Stomach smooth muscle (tissue), 2 donors: Measurements from ENCODE around the gene LYL1.

Source experiments
- H3K27ac ChIP-seq: one replicate; pipeline ENCODE4 v1.7.0; 2013; ENCODE audit warnings: mild to moderate bottlenecking, low read length, inconsistent platforms
- H3K27me3 ChIP-seq, 2 donors: one replicate each; pipeline ENCODE4 v1.7.0; 2013; ENCODE audit warnings: low read length in 2 of 2; ENCODE audit not compliant: insufficient read depth in 2 of 2, control insufficient read depth in 1 of 2
- H3K36me3 ChIP-seq, 2 donors: one replicate each; pipeline ENCODE4 v1.7.0; 2013; ENCODE audit warnings: low read length in 2 of 2; ENCODE audit not compliant: control insufficient read depth in 2 of 2, insufficient read depth in 2 of 2
- H3K4me1 ChIP-seq: one replicate; pipeline ENCODE4 v1.7.0; 2013; ENCODE audit warnings: low read length; ENCODE audit not compliant: control insufficient read depth, insufficient read depth
- H3K4me3 ChIP-seq, 2 donors: one replicate each; pipeline ENCODE4 v1.7.0; 2013; ENCODE audit warnings: low read length in 2 of 2
- H3K9ac ChIP-seq, 2 donors: one replicate each; pipeline ENCODE4 v1.7.0; 2013; ENCODE audit warnings: low read length in 2 of 2, mild to moderate bottlenecking in 1 of 2
- H3K9me3 ChIP-seq, 2 donors: one replicate each; pipeline ENCODE4 v1.7.0; 2013; ENCODE audit warnings: low read length in 2 of 2; ENCODE audit not compliant: control insufficient read depth in 2 of 2
- donor health status: healthy.
- donor health status: Pancreatic carcinoma.

LYL1 gene

GRCh38 chr19:13071444-13072187, 31.0 kb downstream of the LYL1 start:
- no peaks in the 10 kb centered on the region for H3K9me3 ChIP-seq
- H3K27me3 ChIP-seq = no peaks in the 10 kb centered on the region
- H3K27ac ChIP-seq = no peak overlapping the region
- H3K4me1 ChIP-seq = peaks cover 75% of the 10 kb centered on the region
- H3K4me3 ChIP-seq = no peak overlapping the region
- peaks cover 22 to 27% of the 10 kb centered on the region in 2 donors for H3K36me3 ChIP-seq
- no peak overlapping the region for H3K9ac ChIP-seq

- no peak overlapping the region for H3K4me3 ChIP-seq
- H3K36me3 ChIP-seq = peaks cover 11 to 20% of the 10 kb centered on the region in 2 donors
- peak overlapping the region in 1 of 2 donors; percentile 29 for H3K9ac ChIP-seq
- no peaks in the 10 kb centered on the region for H3K27me3 ChIP-seq
- peaks cover 75% of the 10 kb centered on the region for H3K4me1 ChIP-seq
- H3K27ac ChIP-seq = no peak overlapping the region
- no peaks in the 10 kb centered on the region for H3K9me3 ChIP-seq
Observed at GRCh38 chr19:13070425-13071140, 32.1 kb downstream of the LYL1 start.

- no peaks in the 10 kb centered on the region for H3K27me3 ChIP-seq
- peak overlapping the region in 1 of 2 donors; percentile 8 for H3K4me3 ChIP-seq
- H3K9ac ChIP-seq = no peak overlapping the region
- peaks cover 7 to 15% of the 10 kb centered on the region in 2 donors for H3K36me3 ChIP-seq
- no peaks in the 10 kb centered on the region for H3K9me3 ChIP-seq
- H3K27ac ChIP-seq = peak overlapping the region; percentile 37
- H3K4me1 ChIP-seq = peaks cover 83% of the 10 kb centered on the region
Observed at GRCh38 chr19:13069415-13070359, 33.0 kb downstream of the LYL1 start.

GRCh38 chr19:13068085-13068846, 34.4 kb downstream of the LYL1 start:
- H3K27me3 ChIP-seq = no peaks in the 10 kb centered on the region
- no peak overlapping the region for H3K9ac ChIP-seq
- H3K4me1 ChIP-seq = peaks cover 95% of the 10 kb centered on the region
- H3K36me3 ChIP-seq = peaks cover 0 to 4% of the 10 kb centered on the region in 2 donors
- no peak overlapping the region for H3K4me3 ChIP-seq
- no peaks in the 10 kb centered on the region for H3K9me3 ChIP-seq
- H3K27ac ChIP-seq = peak overlapping the region; percentile 37

GRCh38 chr19:13066933-13067807, 35.5 kb downstream of the LYL1 start:
- Histone ChIP-seq H3K9ac (peak overlapping the region in 1 of 2 donors; percentile 17), H3K4me3 (no peak overlapping the region), H3K27me3 (no peaks in the 10 kb centered on the region), H3K4me1 (peaks cover 97% of the 10 kb centered on the region), H3K9me3 (no peaks in the 10 kb centered on the region), H3K36me3 (no peaks in the 10 kb centered on the region), H3K27ac (peak overlapping the region; percentile 18)

GRCh38 chr19:13066226-13066625, 36.4 kb downstream of the LYL1 start:
- H3K9ac ChIP-seq = peak overlapping the region in 1 of 2 donors; percentile 62
- H3K36me3 ChIP-seq = no peaks in the 10 kb centered on the region
- no peaks in the 10 kb centered on the region for H3K9me3 ChIP-seq
- H3K27ac ChIP-seq = peak overlapping the region; percentile 67
- peak overlapping the region in 1 of 2 donors; percentile 15 for H3K4me3 ChIP-seq
- H3K27me3 ChIP-seq = no peaks in the 10 kb centered on the region
- peaks cover 98% of the 10 kb centered on the region for H3K4me1 ChIP-seq

- Histone ChIP-seq H3K9me3 (no peaks in the 10 kb centered on the region), H3K4me3 (peak overlapping the region in 1 of 2 donors; percentile 40), H3K4me1 (peaks cover 98% of the 10 kb centered on the region), H3K9ac (peak overlapping the region; percentile 31 to 66), H3K36me3 (no peaks in the 10 kb centered on the region), H3K27ac (peak overlapping the region; percentile 67), H3K27me3 (no peaks in the 10 kb centered on the region)
Observed at GRCh38 chr19:13064092-13064489, 38.6 kb downstream of the LYL1 start.

- Histone ChIP-seq H3K9ac (peak overlapping the region in 1 of 2 donors; percentile 31), H3K27ac (peak overlapping the region; percentile 67), H3K4me1 (peaks cover 97% of the 10 kb centered on the region)
Observed at GRCh38 chr19:13063461-13064091, 39.1 kb downstream of the LYL1 start.

GRCh38 chr19:13062317-13062716, 40.3 kb downstream of the LYL1 start:
- H3K4me1 ChIP-seq = peaks cover 96% of the 10 kb centered on the region
- no peak overlapping the region for H3K9ac ChIP-seq
- H3K4me3 ChIP-seq = peak overlapping the region in 1 of 2 donors; percentile 73

More at GRCh38 chr19:13063461-13064091, 39.1 kb downstream of the LYL1 start:
- no peak overlapping the region for H3K4me3 ChIP-seq
- no peaks in the 10 kb centered on the region for H3K36me3 ChIP-seq
- no peaks in the 10 kb centered on the region for H3K9me3 ChIP-seq
- H3K27me3 ChIP-seq = no peaks in the 10 kb centered on the region

More at GRCh38 chr19:13062317-13062716, 40.3 kb downstream of the LYL1 start:
- Histone ChIP-seq H3K27ac (no peak overlapping the region), H3K27me3 (no peaks in the 10 kb centered on the region), H3K9me3 (no peaks in the 10 kb centered on the region), H3K36me3 (no peaks in the 10 kb centered on the region)
